ACC112 (cell line): Measurements from ENCODE around the gene MPPE1.
"Not testable (repeated sequence)": the region's sequence is repeated elsewhere in the genome, so short reads cannot be mapped to it uniquely, and the experiment has no call there.

Source experiments
- H2AFZ ChIP-seq: fragments of 200-600 bp; sonication (generic); one replicate; pipeline ENCODE4 v1.6.0; 2017; ENCODE audit warnings: antibody characterized with exemption, low read length; ENCODE audit not compliant: unreplicated experiment
- H3K27ac ChIP-seq: fragments of 200-600 bp; sonication (generic); 2 replicates; pipeline ENCODE4 v1.5.1; 2014; ENCODE audit warnings: low read depth, mild to moderate bottlenecking, antibody characterized with exemption, low read length, moderate library complexity
- H3K27me3 ChIP-seq: fragments of 200-600 bp; sonication (generic); 2 replicates; pipeline ENCODE4 v1.6.1; 2014; ENCODE audit warnings: mild to moderate bottlenecking, antibody characterized with exemption, low read length, moderate library complexity, mixed read lengths; ENCODE audit not compliant: insufficient read depth
- H3K36me3 ChIP-seq: fragments of 200-600 bp; sonication (generic); 2 replicates; pipeline ENCODE4 v1.6.1; 2016; ENCODE audit warnings: mild to moderate bottlenecking, antibody characterized with exemption, low read length, moderate library complexity, mixed read lengths; ENCODE audit not compliant: insufficient read depth
- H3K4me1 ChIP-seq: fragments of 200-600 bp; sonication (generic); one replicate; pipeline ENCODE4 v1.6.1; 2016; ENCODE audit warnings: low read length, mixed read lengths; ENCODE audit not compliant: insufficient read depth, unreplicated experiment, control insufficient read depth
- H3K4me3 ChIP-seq: fragments of 200-600 bp; sonication (generic); 2 replicates; pipeline ENCODE4 v1.5.1; 2014; ENCODE audit warnings: mild to moderate bottlenecking, low read depth, low read length
- H3K79me2 ChIP-seq: fragments of 200-600 bp; sonication (generic); one replicate; pipeline ENCODE4 v1.6.0; 2016; ENCODE audit warnings: low read length; ENCODE audit not compliant: control insufficient read depth, unreplicated experiment, insufficient read depth

MPPE1 gene

DNA sequence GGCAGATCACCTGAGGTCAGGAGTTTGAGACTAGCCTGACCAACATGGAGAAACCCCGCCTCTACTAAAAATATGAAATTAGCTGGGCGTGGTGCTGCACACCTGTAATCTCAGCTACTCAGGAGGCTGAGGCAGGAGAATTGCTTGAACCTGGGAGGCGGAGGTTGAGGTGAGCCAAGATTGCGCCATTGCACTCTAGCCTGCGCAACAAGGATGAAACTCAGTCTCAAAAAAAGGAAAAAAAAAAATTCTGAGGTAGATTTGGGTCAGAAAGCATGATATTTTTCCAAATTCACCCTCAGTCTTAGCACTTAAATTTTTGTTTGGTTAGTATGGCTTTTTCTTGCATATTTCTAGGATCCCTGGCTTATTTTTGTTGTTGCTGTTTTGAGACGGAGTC lies 53.6 kb downstream of the MPPE1 start:
- H3K27me3 ChIP-seq, H3K36me3 ChIP-seq, H2AFZ ChIP-seq, H3K4me3 ChIP-seq: not testable (repeated sequence)
- Histone ChIP-seq H3K27ac (peak overlapping the region; percentile 97), H3K79me2 (peaks cover 33% of the 10 kb centered on the region), H3K4me1 (peaks cover 51% of the 10 kb centered on the region)

DNA sequence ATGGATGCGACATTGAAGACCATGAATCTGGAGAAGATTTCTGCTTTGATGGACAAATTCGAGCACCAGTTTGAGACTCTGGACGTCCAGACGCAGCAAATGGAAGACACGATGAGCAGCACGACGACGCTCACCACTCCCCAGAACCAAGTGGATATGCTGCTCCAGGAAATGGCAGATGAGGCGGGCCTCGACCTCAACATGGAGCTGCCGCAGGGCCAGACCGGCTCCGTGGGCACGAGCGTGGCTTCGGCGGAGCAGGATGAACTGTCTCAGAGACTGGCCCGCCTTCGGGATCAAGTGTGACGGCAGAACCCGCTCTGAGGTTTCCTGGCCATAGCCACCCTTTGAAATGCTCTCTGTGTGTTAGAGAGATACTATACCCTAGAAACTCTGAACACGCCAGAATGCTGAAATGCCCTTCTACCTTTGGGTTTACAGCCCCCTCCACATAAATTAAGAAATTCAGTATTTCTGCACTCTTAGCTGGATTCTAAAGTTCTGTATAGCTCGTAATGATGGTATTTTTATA lies 56.2 kb downstream of the MPPE1 start:
- no peak overlapping the region for H2AFZ ChIP-seq
- H3K4me3 ChIP-seq: peak overlapping the region; percentile 100
- peaks cover 33% of the 10 kb centered on the region for H3K79me2 ChIP-seq
- peak overlapping the region; percentile 97 for H3K27ac ChIP-seq
- H3K4me1 ChIP-seq: peaks cover 35% of the 10 kb centered on the region
- no peaks in the 10 kb centered on the region for H3K27me3 ChIP-seq
- no peaks in the 10 kb centered on the region for H3K36me3 ChIP-seq

GRCh38 chr18:11851146-11851805 lies 56.8 kb downstream of the MPPE1 start, which contains the start of gene CHMP1B:
CHMP1B (plus strand) TSS chr18:11851413; CDS start chr18:11851512, 99 bp downstream.
- Histone ChIP-seq H3K4me3 (peak within 1 kb of the TSS; percentile 100), H3K27ac (peak within 1 kb of the TSS; percentile 97), H3K4me1 (peaks cover 29% of the 10 kb centered on the region), H3K36me3 (no peaks in the 10 kb centered on the region), H3K27me3 (no peaks in the 10 kb centered on the region), H3K79me2 (peaks cover 33% of the 10 kb centered on the region), H2AFZ (no peak within 1 kb of the TSS)

DNA sequence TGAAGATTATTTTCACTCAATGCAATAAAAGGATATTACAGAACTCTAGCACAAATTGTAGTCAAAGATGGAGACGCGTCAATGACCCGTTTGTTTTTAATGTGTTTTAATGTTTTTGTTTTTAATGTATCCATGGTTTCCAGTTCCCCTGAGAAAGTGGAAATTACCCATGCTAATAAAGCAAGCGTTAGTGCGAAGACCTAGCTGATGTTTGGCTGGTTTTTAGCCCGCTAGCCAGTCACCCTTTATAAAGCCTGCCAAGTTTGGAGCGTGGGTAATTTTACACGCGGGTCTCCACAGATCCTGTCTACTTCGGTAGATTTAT lies 57.3 kb downstream of the MPPE1 start:
- H3K4me3 ChIP-seq: peak overlapping the region; percentile 100
- peaks cover 24% of the 10 kb centered on the region for H3K4me1 ChIP-seq
- no peaks in the 10 kb centered on the region for H3K36me3 ChIP-seq
- H2AFZ ChIP-seq: no peak overlapping the region
- peak overlapping the region; percentile 97 for H3K27ac ChIP-seq
- peaks cover 33% of the 10 kb centered on the region for H3K79me2 ChIP-seq
- H3K27me3 ChIP-seq: no peaks in the 10 kb centered on the region

- Histone ChIP-seq H3K4me3 (peak overlapping the region; percentile 100), H3K27me3 (no peaks in the 10 kb centered on the region), H2AFZ (no peak overlapping the region), H3K36me3 (no peaks in the 10 kb centered on the region), H3K27ac (peak overlapping the region; percentile 97), H3K79me2 (peaks cover 30% of the 10 kb centered on the region), H3K4me1 (peaks cover 18% of the 10 kb centered on the region)
Observed at GRCh38 chr18:11849841-11850634, 58.1 kb downstream of the MPPE1 start.

DNA sequence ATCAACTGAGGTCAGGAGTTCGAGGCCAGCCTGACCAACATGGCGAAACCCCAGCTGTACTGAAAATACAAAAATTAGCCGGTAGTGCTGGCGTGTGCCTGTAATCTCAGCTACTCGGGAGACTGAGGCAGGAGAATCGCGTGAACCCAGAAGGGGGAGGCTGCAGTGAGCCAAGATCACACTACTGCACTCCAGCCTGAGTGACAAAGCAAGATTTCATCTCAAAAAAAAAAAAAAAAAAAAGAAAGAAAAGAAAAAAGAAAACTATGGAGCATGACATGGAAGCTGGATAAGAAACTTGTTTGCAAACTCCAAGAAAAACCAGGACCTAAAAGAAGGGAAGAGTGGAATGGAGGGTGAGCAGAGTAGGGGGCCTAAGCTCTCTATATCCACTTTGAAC lies 58.8 kb downstream of the MPPE1 start:
- Histone ChIP-seq H3K27ac (peak overlapping the region; percentile 97), H3K27me3 (no peaks in the 10 kb centered on the region), H3K79me2 (peaks cover 29% of the 10 kb centered on the region), H2AFZ (no peak overlapping the region), H3K4me1 (peaks cover 17% of the 10 kb centered on the region), H3K4me3 (peak overlapping the region; percentile 100), H3K36me3 (no peaks in the 10 kb centered on the region)

DNA sequence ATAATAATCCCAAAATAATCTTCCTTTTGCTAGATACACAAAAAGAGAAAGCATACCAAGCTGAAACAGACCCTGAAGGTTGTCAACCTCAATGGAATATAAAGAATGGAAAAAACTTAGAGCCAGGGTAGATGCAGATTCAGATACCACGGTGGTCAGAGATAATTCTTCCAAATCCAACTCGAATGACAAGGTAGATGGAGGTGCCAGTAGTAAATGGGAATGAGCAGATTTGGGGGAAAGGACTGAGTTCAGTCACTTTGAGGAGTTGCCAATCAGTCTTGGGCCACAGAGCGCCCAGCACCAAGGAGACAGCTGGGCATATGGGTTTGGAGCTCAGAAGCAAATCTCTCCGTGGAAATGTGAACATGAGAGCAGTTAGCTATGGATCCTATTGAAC lies 60.3 kb downstream of the MPPE1 start:
- peaks cover 16% of the 10 kb centered on the region for H3K79me2 ChIP-seq
- H3K4me3 ChIP-seq: no peak overlapping the region
- H3K4me1 ChIP-seq: peaks cover 13% of the 10 kb centered on the region
- no peaks in the 10 kb centered on the region for H3K36me3 ChIP-seq
- no peak overlapping the region for H3K27ac ChIP-seq
- H2AFZ ChIP-seq: no peak overlapping the region
- H3K27me3 ChIP-seq: no peaks in the 10 kb centered on the region

- Histone ChIP-seq H2AFZ (peak overlapping the region; percentile 18), H3K27me3 (no peaks in the 10 kb centered on the region), H3K79me2 (no peaks in the 10 kb centered on the region), H3K4me1 (peaks cover 12% of the 10 kb centered on the region), H3K4me3 (no peak overlapping the region), H3K36me3 (no peaks in the 10 kb centered on the region), H3K27ac (no peak overlapping the region)
Observed at GRCh38 chr18:11845654-11846053, 62.5 kb downstream of the MPPE1 start.

DNA sequence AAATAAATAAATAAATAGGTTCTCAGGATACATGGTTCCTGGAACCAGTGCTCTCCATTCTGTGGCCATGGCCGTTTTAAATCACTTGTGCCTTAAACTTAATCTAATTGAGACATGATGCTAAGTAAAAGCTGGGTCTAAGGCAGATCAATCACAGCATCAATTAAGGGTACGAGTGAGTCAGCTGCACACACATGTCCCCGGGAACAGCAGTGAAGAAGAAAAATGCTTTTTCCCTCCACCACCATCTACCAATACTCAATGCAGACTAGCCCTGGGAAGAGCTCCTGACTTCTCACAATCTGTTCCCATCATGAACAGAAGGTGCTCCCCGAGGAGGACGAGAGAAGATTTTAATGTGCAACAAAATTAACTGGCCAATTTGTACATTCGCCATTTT lies 63.7 kb downstream of the MPPE1 start:
- Histone ChIP-seq H3K4me1 (peaks cover 5% of the 10 kb centered on the region), H3K36me3 (no peaks in the 10 kb centered on the region), H3K79me2 (no peaks in the 10 kb centered on the region), H3K27ac (no peak overlapping the region), H2AFZ (no peak overlapping the region), H3K27me3 (no peaks in the 10 kb centered on the region), H3K4me3 (no peak overlapping the region)

DNA sequence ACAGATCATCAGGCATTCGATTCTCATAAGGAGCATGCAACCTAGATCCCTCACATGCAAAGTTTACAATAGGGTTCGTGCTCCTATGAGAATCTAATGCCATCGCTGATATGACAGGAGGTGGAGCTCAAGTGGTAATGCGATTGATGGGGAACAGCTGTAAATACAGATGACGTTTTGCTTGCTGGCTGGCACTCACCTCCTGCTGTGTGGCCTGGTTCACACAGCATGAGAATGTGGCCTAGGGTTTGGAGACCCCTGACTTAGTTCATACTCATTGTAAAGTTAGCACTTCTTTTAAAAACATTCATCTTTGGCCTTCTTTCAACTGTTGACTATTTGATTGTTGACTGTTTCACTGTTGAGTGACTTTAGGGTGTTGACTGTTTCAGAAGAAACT lies 65.6 kb downstream of the MPPE1 start:
- H3K27ac ChIP-seq: no peak overlapping the region
- H3K27me3 ChIP-seq: no peaks in the 10 kb centered on the region
- H3K4me1 ChIP-seq: no peaks in the 10 kb centered on the region
- H3K36me3 ChIP-seq: no peaks in the 10 kb centered on the region
- no peak overlapping the region for H2AFZ ChIP-seq
- no peak overlapping the region for H3K4me3 ChIP-seq
- H3K79me2 ChIP-seq: no peaks in the 10 kb centered on the region

DNA sequence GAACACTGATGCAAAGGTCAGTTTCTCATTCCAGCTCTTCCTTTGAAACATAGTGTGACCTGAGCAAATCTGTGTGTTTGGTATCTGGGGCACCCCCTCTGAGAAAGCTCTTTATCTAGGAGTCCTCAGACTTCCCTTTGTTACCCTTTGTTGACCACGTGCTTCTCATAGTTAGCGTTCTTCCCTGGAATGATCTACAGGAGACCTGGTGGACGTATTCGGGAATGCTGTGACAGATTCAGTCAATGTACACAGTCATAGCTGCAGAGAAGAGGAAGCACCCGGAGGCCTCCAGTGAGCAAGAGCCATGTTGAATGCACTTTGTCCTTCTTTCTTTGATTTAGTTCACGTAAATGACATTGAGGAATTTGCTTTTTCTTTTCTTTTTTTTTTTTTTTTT lies 67.6 kb downstream of the MPPE1 start:
- H3K4me1 ChIP-seq: no peaks in the 10 kb centered on the region
- no peak overlapping the region for H3K4me3 ChIP-seq
- no peak overlapping the region for H2AFZ ChIP-seq
- no peaks in the 10 kb centered on the region for H3K79me2 ChIP-seq
- H3K36me3 ChIP-seq: no peaks in the 10 kb centered on the region
- H3K27ac ChIP-seq: no peak overlapping the region
- H3K27me3 ChIP-seq: no peaks in the 10 kb centered on the region
